ENCODE measurements around the gene COX5B. TPM values are rescaled to one million over a fixed set of nuclear protein-coding genes. Genes with fewer than 3 reads are reported as not detected.

COX5B gene
- total and polyA plus RNA-seq, 9 of the 15 experiments (the other 6 are each of a cell fraction or from before 2014, with no cell fraction given): 154 to 1,424 (median 487) TPM

GRCh38 chr2:97664636-97664970 is 18.7 kb downstream of the COX5B start (continued):
- TF ChIP-seq HMBOX1 (IDR thresholded peaks at IDR 0.05) (no peak), ZNF124 (CRISPR knock-in tag; IDR thresholded peaks at IDR 0.05) (no peak), ZNF436 (CRISPR knock-in tag; IDR thresholded peaks at IDR 0.05) (no peak), ZHX1 (conservative IDR thresholded peaks at IDR 0.05; ENCODE audit: low read length) (no peak), ATF1 (CRISPR knock-in tag; IDR thresholded peaks at IDR 0.05) (no peak), ATF1 (tag; IDR thresholded peaks at IDR 0.05) (0 out of 2 replicates have a peak, but pooled peaks have one; percentile 18), CHD1 (IDR thresholded peaks at IDR 0.05; ENCODE audit: low read length) (no peak), ZSCAN32 (CRISPR knock-in tag; IDR thresholded peaks at IDR 0.05) (no peak), YY1 (IDR thresholded peaks at IDR 0.05; ENCODE audit: borderline replicate concordance in 1 of 3, control insufficient read depth in 1 of 3, extremely low read depth in 1 of 3, insufficient read depth in 3 of 3, insufficient read length in 1 of 3, insufficient replicate concordance in 2 of 3, low read depth in 1 of 3, low read length in 2 of 3) (no peak), HBP1 (CRISPR knock-in tag; IDR thresholded peaks at IDR 0.05) (no peak), RBM34 (IDR thresholded peaks at IDR 0.05; ENCODE audit: borderline replicate concordance, insufficient read depth, low read length) (no peak), AFF1 (IDR thresholded peaks at IDR 0.05; ENCODE audit: low read depth in 1 of 2, partially characterized antibody in 2 of 2) (peak in 1 of 2 experiments; percentile 50), SMAD4 (CRISPR knock-in tag; conservative IDR thresholded peaks at IDR 0.05) (no peak), CTCF (IDR thresholded peaks at IDR 0.05 in 2 of 3, conservative IDR thresholded peaks at IDR 0.05 in 1 of 3; ENCODE audit: insufficient read depth in 2 of 3, low read depth in 1 of 3, low read length in 3 of 3) (0 out of 6 replicates have a peak, but pooled peaks of 1 of the 3 experiments have one; percentile 31), USF1 (CRISPR knock-in tag; IDR thresholded peaks at IDR 0.05) (no peak)

All from K562 (cell line).